H9 (cell line): ENCODE measurements around the gene ZNF611. TPM values are rescaled to one million over a fixed set of nuclear protein-coding genes. Genes with fewer than 3 reads are reported as not detected.
"Not testable (repeated sequence)": the region's sequence is repeated elsewhere in the genome, so short reads cannot be mapped to it uniquely, and the experiment has no call there.

Experiments
- DNase-seq: peaks from one replicate; pipeline ENCODE4 v3.0.0-alpha.2; 2017
- H2AFZ ChIP-seq: one replicate; pipeline ENCODE4 v1.6.1; 2013; ENCODE audit warnings: mild to moderate bottlenecking, low read length, control low read depth, moderate library complexity
- H2AK5ac ChIP-seq: 2 replicates; pipeline ENCODE4 v1.6.1; 2013; ENCODE audit warnings: low read length, control low read depth, mixed read lengths; ENCODE audit not compliant: insufficient read length
- H2BK120ac ChIP-seq: one replicate; pipeline ENCODE4 v1.6.1; 2013; ENCODE audit warnings: low read depth, mild to moderate bottlenecking, low read length, control low read depth, inconsistent platforms; ENCODE audit not compliant: poor library complexity, severe bottlenecking
- H2BK12ac ChIP-seq: 2 replicates; pipeline ENCODE4 v1.6.1; 2013; ENCODE audit warnings: low read length, control low read depth, mixed read lengths, low read depth; ENCODE audit not compliant: insufficient read length
- H2BK15ac ChIP-seq: 2 replicates; pipeline ENCODE4 v1.6.1; 2013; ENCODE audit warnings: low read depth, low read length, control low read depth
- H2BK20ac ChIP-seq: one replicate; pipeline ENCODE4 v1.6.1; 2013; ENCODE audit warnings: low read depth, mild to moderate bottlenecking, low read length, control low read depth, inconsistent platforms; ENCODE audit not compliant: poor library complexity, severe bottlenecking
- H2BK5ac ChIP-seq: 2 replicates; pipeline ENCODE4 v1.6.1; 2013; ENCODE audit warnings: low read length, control low read depth, mixed read lengths; ENCODE audit not compliant: insufficient read length
- H3K14ac ChIP-seq: 2 replicates; pipeline ENCODE4 v1.6.1; 2013; ENCODE audit warnings: low read length, control low read depth; ENCODE audit not compliant: insufficient read depth
- H3K18ac ChIP-seq: 2 replicates; pipeline ENCODE4 v1.6.1; 2013; ENCODE audit warnings: low read depth, mild to moderate bottlenecking, mixed read lengths, low read length, control low read depth; ENCODE audit not compliant: insufficient read length
- H3K23ac ChIP-seq: 2 replicates; pipeline ENCODE4 v1.6.1; 2013; ENCODE audit warnings: low read length, control low read depth, mixed read lengths, low read depth; ENCODE audit not compliant: insufficient read length
- H3K23me2 ChIP-seq: 2 replicates; pipeline ENCODE4 v1.6.1; 2013; ENCODE audit warnings: low read depth, mild to moderate bottlenecking, mixed read lengths, low read length, control low read depth; ENCODE audit not compliant: insufficient read length, poor library complexity, severe bottlenecking
- H3K27ac ChIP-seq: 2 replicates; pipeline ENCODE4 v1.5.1; 2013; ENCODE audit warnings: low read length, control low read depth, mixed read lengths, low read depth; ENCODE audit not compliant: insufficient read length
- H3K27me3 ChIP-seq: 2 replicates; pipeline ENCODE4 v1.6.1; 2013; ENCODE audit warnings: low read length, control low read depth, inconsistent platforms; ENCODE audit not compliant: insufficient read depth
- H3K4ac ChIP-seq: 2 replicates; pipeline ENCODE4 v1.6.1; 2013; ENCODE audit warnings: low read depth, mild to moderate bottlenecking, control low read depth, inconsistent platforms, low read length, moderate library complexity
- H3K4me1 ChIP-seq: 2 replicates; pipeline ENCODE4 v1.6.1; 2013; ENCODE audit warnings: low read length, control low read depth, inconsistent platforms; ENCODE audit not compliant: insufficient read depth
- H3K4me2 ChIP-seq: 2 replicates; pipeline ENCODE4 v1.6.1; 2013; ENCODE audit warnings: low read length, control low read depth, mixed read lengths; ENCODE audit not compliant: insufficient read length, insufficient read depth
- H3K56ac ChIP-seq: 2 replicates; pipeline ENCODE4 v1.6.1; 2013; ENCODE audit warnings: low read depth, mild to moderate bottlenecking, mixed read lengths, low read length, control low read depth; ENCODE audit not compliant: insufficient read length
- H3K79me1 ChIP-seq: 2 replicates; pipeline ENCODE4 v1.6.1; 2013; ENCODE audit warnings: low read depth, mild to moderate bottlenecking, moderate library complexity, low read length, control low read depth, inconsistent platforms; ENCODE audit not compliant: insufficient read depth, poor library complexity, severe bottlenecking
- H3K79me2 ChIP-seq: 2 replicates; pipeline ENCODE4 v1.6.1; 2013; ENCODE audit warnings: low read length, control low read depth, inconsistent platforms; ENCODE audit not compliant: insufficient read depth
- H3K9ac ChIP-seq: 2 replicates; pipeline ENCODE4 v1.6.1; 2013; ENCODE audit warnings: low read length, control low read depth, mixed read lengths; ENCODE audit not compliant: insufficient read length; ENCODE audit errors: extremely low read depth
- H3K9me3 ChIP-seq: one replicate; pipeline ENCODE4 v1.6.1; 2013; ENCODE audit warnings: low read depth, low read length, inconsistent platforms; ENCODE audit not compliant: control insufficient read depth
- H3T11ph ChIP-seq: one replicate; pipeline ENCODE4 v1.6.1; 2013; ENCODE audit warnings: mild to moderate bottlenecking, low read length, control low read depth, inconsistent platforms
- H4K20me1 ChIP-seq: one replicate; pipeline ENCODE4 v1.6.1; 2013; ENCODE audit not compliant: control insufficient read depth, insufficient read length, insufficient read depth
- H4K5ac ChIP-seq: 2 replicates; pipeline ENCODE4 v1.6.1; 2013; ENCODE audit warnings: low read depth, mild to moderate bottlenecking, mixed read lengths, low read length, control low read depth; ENCODE audit not compliant: insufficient read length
- H4K8ac ChIP-seq: replicated peaks from 2 replicates; pipeline ENCODE4 v1.6.1; 2013; ENCODE audit warnings: low read length, control low read depth, mixed read lengths, low read depth; ENCODE audit not compliant: insufficient read length
- H4K91ac ChIP-seq: 2 replicates; pipeline ENCODE4 v1.6.1; 2013; ENCODE audit warnings: low read depth, mild to moderate bottlenecking, moderate library complexity, mixed read lengths, low read length, control low read depth; ENCODE audit not compliant: insufficient read length
- H3K27ac Mint-ChIP-seq, 3 experiments: 2 replicates in 2 of 3; 3 replicates in 1 of 3; pipeline ENCODE4 v1.8.0; 2020 to 2021; ENCODE audit warnings: mixed read lengths in 3 of 3, mild to moderate bottlenecking in 1 of 3, moderate library complexity in 1 of 3
- H3K27me3 Mint-ChIP-seq: 2 replicates; pipeline ENCODE4 v1.8.0; 2021; ENCODE audit warnings: low read depth, mild to moderate bottlenecking, moderate library complexity, mixed read lengths
- H3K36me3 Mint-ChIP-seq, 3 experiments: 2 replicates in 2 of 3; 3 replicates in 1 of 3; pipeline ENCODE4 v1.8.0; 2020 to 2021; ENCODE audit warnings: low read depth in 3 of 3, mixed read lengths in 3 of 3; ENCODE audit not compliant: insufficient read depth in 1 of 3
- H3K4me1 Mint-ChIP-seq, 2 experiments: 2 replicates each; pipeline ENCODE4 v1.8.0; 2020; ENCODE audit warnings: mixed read lengths in 2 of 2
- H3K4me3 Mint-ChIP-seq, 2 experiments: 2 replicates in 1 of 2; 3 replicates in 1 of 2; pipeline ENCODE4 v1.8.0; 2020 to 2021; ENCODE audit warnings: mild to moderate bottlenecking in 2 of 2, mixed read lengths in 2 of 2, moderate library complexity in 1 of 2
- H3K9me3 Mint-ChIP-seq, 2 experiments: 2 replicates in 1 of 2; 3 replicates in 1 of 2; pipeline ENCODE4 v1.8.0; 2020; ENCODE audit warnings: mild to moderate bottlenecking in 2 of 2, mixed read lengths in 2 of 2, moderate library complexity in 1 of 2
- CTCF ChIP-seq: fragments of 200-600 bp; sonication (generic); conservative IDR thresholded peaks from 3 replicates; pipeline ENCODE4 v1.8.0; 2021; ENCODE audit warnings: antibody characterized with exemption, mild to moderate bottlenecking
- WGBS: extraction: QIAGEN DNeasy Blood & Tissue Kit; methylation state at CpG from one replicate; pipeline ENCODE4 v1.1.7; 2013; ENCODE audit warnings: missing lambda C conversion rate, low lambda C conversion rate, mixed read lengths; ENCODE audit not compliant: insufficient read length; ENCODE audit errors: extremely low coverage; 5-methylcytosine and 5-hydroxymethylcytosine counted together
- total RNA-seq: library from RNA; stranded (reverse); gene quantifications from 2 replicates; pipeline ENCODE4 v1.2.1, GENCODE V29; 2021

Gene ZNF611
- total RNA-seq, 1 experiment from 2014 or later: 25.6 TPM

- H2BK12ac ChIP-seq: no peak overlapping the region
- no peak overlapping the region; the same call in 1 of the 2 replicates for H3K14ac ChIP-seq
- H3K79me1 ChIP-seq: no peaks in the 10 kb centered on the region
- no peak overlapping the region for H4K91ac ChIP-seq
- H3K4ac ChIP-seq: no peak overlapping the region
- no peak overlapping the region for H2BK120ac ChIP-seq
- no peaks in the 10 kb centered on the region for H3K27me3 ChIP-seq
- no peak overlapping the region for H2AK5ac ChIP-seq
- no peak overlapping the region for H3K18ac ChIP-seq
- H4K8ac ChIP-seq: no peak overlapping the region
- no peaks in the 10 kb centered on the region for H4K20me1 ChIP-seq
- no peak overlapping the region for H4K5ac ChIP-seq
- H3T11ph ChIP-seq: no peak overlapping the region
- no peaks in the 10 kb centered on the region for H3K79me2 ChIP-seq
- DNase-seq: no peak
- H3K23me2 ChIP-seq: peaks cover 3% of the 10 kb centered on the region
- H3K4me2 ChIP-seq: peak overlapping the region; percentile 72
- H2AFZ ChIP-seq: peak overlapping the region; percentile 99
- H3K27ac ChIP-seq: no peak overlapping the region
- peak; percentile 73 for TF ChIP-seq CTCF
- H3K4me1 ChIP-seq: no peaks in the 10 kb centered on the region
- no peaks in the 10 kb centered on the region for H3K9me3 ChIP-seq
- H3K27ac Mint-ChIP-seq: no peak overlapping the region
- WGBS: no CpG with 5 or more reads among the region's 8 CpGs
- no peak overlapping the region for H3K56ac ChIP-seq
- H3K4me3 Mint-ChIP-seq: peak overlapping the region; percentile 59 to 74
- no peak overlapping the region for H2BK15ac ChIP-seq
- no peaks in the 10 kb centered on the region for H3K9me3 Mint-ChIP-seq
- H3K9ac ChIP-seq: peak overlapping the region; percentile 30
- peaks cover 2 to 16% of the 10 kb centered on the region in 2 experiments for H3K4me1 Mint-ChIP-seq
- no peak overlapping the region for H2BK20ac ChIP-seq
- H3K27me3 Mint-ChIP-seq: peaks cover 6% of the 10 kb centered on the region; the same call in 1 of the 2 replicates
- H2BK5ac ChIP-seq: no peak overlapping the region
- H3K23ac ChIP-seq: no peak overlapping the region
- H3K36me3 Mint-ChIP-seq: no peaks in the 10 kb centered on the region
Measured at GRCh38 chr19:52748336-52748950, 13.6 kb upstream of the ZNF611 start.

- not testable (repeated sequence) for H3K79me2 ChIP-seq, H2BK20ac ChIP-seq, H4K20me1 ChIP-seq, H2BK5ac ChIP-seq, H3K27me3 Mint-ChIP-seq, DNase-seq, H3K18ac ChIP-seq, H3K4me3 Mint-ChIP-seq, H3K56ac ChIP-seq, H3K4ac ChIP-seq, H3K27me3 ChIP-seq, H3K9me3 Mint-ChIP-seq, H2BK120ac ChIP-seq, H3K4me2 ChIP-seq, H3K79me1 ChIP-seq, H2AK5ac ChIP-seq, H2AFZ ChIP-seq, H3K27ac ChIP-seq, H3K9me3 ChIP-seq, H3K4me1 ChIP-seq, H2BK12ac ChIP-seq, H3K23ac ChIP-seq, H3K23me2 ChIP-seq, H4K8ac ChIP-seq, H4K91ac ChIP-seq, H3K9ac ChIP-seq, H3K27ac Mint-ChIP-seq, H4K5ac ChIP-seq, H3K14ac ChIP-seq, H3T11ph ChIP-seq, H2BK15ac ChIP-seq, H3K36me3 Mint-ChIP-seq
- peaks cover 27 to 36% of the 10 kb centered on the region in 2 experiments for H3K4me1 Mint-ChIP-seq
- WGBS: no CpG with 5 or more reads among the region's 10 CpGs
Measured at GRCh38 chr19:52745919-52746318, 11.1 kb upstream of the ZNF611 start.
